Astrocyte of the spinal cord (primary cell): ENCODE results near the gene GUCY2D.
"Not testable (repeated sequence)": the region's sequence is repeated elsewhere in the genome, so short reads cannot be mapped to it uniquely, and the experiment has no call there.

Experiments used
- DNase-seq: peaks from one replicate; pipeline ENCODE4 v3.0.0; 2011; ENCODE audit warnings: low read depth, low spot score
- H3K4me3 ChIP-seq: 2 replicates; pipeline ENCODE4 v1.5.1; 2011; ENCODE audit warnings: low read depth, mild to moderate bottlenecking, low read length, moderate library complexity
- CTCF ChIP-seq: IDR thresholded peaks from 2 replicates; pipeline ENCODE4 v1.5.1; 2012; ENCODE audit warnings: low read depth, mild to moderate bottlenecking, low read length, inconsistent platforms
- in situ Hi-C: cut with HindIII; loops from 2 replicates; pipeline ENCODE4 v1.10.0; 2017; ENCODE audit warnings: low sequenced_read_pairs

The GUCY2D gene

GRCh38 chr17:8001976-8002720 is at the start of gene GUCY2D:
Gene GUCY2D, plus strand, starts transcription at chr17:8002615. Its CDS starts 433 bp downstream, at chr17:8003048.
- in situ Hi-C loops, result no loop called here
- TF ChIP-seq CTCF, result no peak
- no peak within 1 kb of the TSS for H3K4me3 ChIP-seq
- DNase-seq, result no peak

GRCh38 chr17:7953266-7953665 is 49.1 kb upstream of the GUCY2D start:
- DNase-seq, in situ Hi-C loops, H3K4me3 ChIP-seq: not testable (repeated sequence)

DNA sequence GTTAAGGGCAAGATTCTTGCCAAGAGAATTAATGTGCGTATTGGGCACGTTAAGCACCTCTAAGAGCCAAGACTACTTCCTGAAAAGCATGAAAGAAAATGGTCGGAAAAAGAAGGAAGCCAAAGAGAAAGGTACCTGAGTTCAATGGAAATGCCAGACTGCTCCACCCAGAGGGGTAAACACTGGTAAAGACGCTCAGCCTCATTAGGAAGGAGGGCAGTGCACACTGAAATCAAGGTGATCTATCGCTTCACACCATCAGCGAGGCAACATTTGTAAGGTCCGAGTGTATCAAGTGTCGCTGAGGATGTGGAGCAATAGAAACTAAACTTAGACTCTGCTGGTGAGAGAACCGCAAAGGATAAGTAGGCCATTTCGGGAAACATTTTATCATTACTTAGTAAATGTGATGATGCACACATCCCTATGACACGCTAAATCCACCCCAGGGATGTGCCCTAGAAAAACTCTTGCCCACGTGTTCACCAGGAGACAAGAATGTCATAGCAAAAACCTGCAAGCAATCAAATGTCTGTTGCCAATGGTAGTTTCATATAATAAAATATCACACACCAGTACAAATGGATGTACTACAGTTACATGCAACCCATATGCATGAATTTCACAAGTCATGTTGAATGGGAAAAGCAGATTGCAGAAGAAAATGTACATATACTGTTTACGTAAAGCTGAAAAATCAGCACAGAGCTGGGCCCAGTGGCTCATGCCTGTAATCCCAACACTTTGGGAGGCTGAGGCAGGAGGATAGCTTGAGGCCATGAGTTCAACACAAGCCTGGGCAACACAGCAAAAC is 46.8 kb upstream of the GUCY2D start:
- no peak for TF ChIP-seq CTCF
- in situ Hi-C loops, result no loop called here
- DNase-seq, result no peak

GRCh38 chr17:7956228-7956965 is 46.0 kb upstream of the GUCY2D start:
- no peak for DNase-seq
- in situ Hi-C loops, result no loop called here
- no peak for TF ChIP-seq CTCF
- no peak overlapping the region for H3K4me3 ChIP-seq

More for the DNA sequence above, 46.8 kb upstream of the GUCY2D start:
- H3K4me3 ChIP-seq, result no peak overlapping the region

DNA sequence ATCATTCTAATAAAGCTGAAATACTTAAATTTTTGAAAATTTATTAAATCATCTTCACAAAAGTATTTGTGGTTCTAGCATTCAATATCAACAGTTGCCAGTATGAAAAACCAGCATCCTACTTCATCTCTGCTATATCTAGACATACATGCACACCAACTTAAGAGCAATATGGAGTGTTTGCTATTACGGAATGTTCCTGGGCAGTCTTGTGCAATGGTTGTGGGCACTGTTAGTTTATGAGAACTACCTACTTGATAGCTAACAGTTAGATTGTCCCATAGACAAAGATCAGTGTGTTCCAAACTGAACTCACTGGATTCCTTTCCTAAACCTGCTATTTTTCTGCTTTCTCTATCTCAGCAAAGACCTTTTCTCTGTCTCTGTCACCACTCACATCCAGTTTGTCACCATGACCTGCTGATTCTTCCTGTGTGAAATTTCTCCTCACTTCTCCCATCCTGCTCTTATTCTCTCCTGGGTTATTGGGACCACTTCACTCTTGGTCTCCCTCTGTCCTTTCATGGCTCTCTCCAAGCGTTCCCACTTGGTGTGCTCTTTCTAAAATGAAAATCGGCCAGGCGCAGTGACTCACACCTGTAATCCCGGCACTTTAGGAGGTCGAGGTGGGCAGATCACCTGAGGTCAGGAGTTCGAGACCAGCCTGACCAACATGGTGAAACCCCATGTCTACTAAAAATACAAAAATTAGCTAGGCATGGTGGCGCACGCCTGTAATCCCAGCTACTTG is 42.7 kb upstream of the GUCY2D start:
- no peak for DNase-seq
- TF ChIP-seq CTCF, result no peak
- H3K4me3 ChIP-seq, result no peak overlapping the region
- in situ Hi-C loops, result no loop called here

DNA sequence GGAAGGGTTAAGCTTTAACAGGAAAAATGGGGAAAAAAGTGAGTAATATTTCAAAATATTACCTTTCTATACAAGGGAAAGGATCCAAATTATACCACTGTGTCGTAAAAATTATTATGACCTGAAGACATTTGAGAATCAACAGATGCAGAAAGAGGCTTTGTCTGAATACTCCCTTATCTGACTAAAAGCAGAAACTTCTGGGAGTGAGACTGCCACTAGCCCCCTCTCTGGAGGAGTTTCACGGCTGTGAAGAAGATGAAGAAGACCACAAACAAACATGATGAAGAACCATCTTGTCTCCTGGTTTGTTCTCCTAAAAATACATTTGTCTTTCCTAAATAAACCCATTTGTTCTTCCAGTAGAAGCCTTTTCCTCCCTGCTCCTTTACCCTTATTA is 41.0 kb upstream of the GUCY2D start:
- H3K4me3 ChIP-seq, result no peak overlapping the region
- in situ Hi-C loops, result no loop called here
- TF ChIP-seq CTCF, result no peak

More for the DNA sequence above, 41.0 kb upstream of the GUCY2D start:
- DNase-seq, result no peak
